Glutamatergic neuron (in vitro differentiated cells): ENCODE measurements around the gene B4GALT3. TPM values are rescaled to one million over a fixed set of nuclear protein-coding genes. Genes with fewer than 3 reads are reported as not detected.

ENCODE experiments used
- DNase-seq: peaks from one replicate; pipeline ENCODE4 v3.0.0; 2022
- H3K27ac Mint-ChIP-seq: one replicate; pipeline ENCODE4 v1.8.0; 2020; ENCODE audit warnings: mild to moderate bottlenecking, mixed read lengths, inconsistent platforms; ENCODE audit not compliant: unreplicated experiment
- H3K27me3 Mint-ChIP-seq: one replicate; pipeline ENCODE4 v1.8.0; 2020; ENCODE audit warnings: mild to moderate bottlenecking, moderate library complexity, mixed read lengths, inconsistent platforms; ENCODE audit not compliant: unreplicated experiment
- H3K36me3 Mint-ChIP-seq: one replicate; pipeline ENCODE4 v1.8.0; 2020; ENCODE audit warnings: mild to moderate bottlenecking, mixed read lengths, inconsistent platforms; ENCODE audit not compliant: unreplicated experiment
- H3K4me1 Mint-ChIP-seq: one replicate; pipeline ENCODE4 v1.8.0; 2020; ENCODE audit warnings: mild to moderate bottlenecking, low read depth, mixed read lengths, inconsistent platforms; ENCODE audit not compliant: unreplicated experiment
- H3K4me3 Mint-ChIP-seq: one replicate; pipeline ENCODE4 v1.8.0; 2020; ENCODE audit warnings: mild to moderate bottlenecking, mixed read lengths, inconsistent platforms; ENCODE audit not compliant: unreplicated experiment
- H3K9me3 Mint-ChIP-seq: one replicate; pipeline ENCODE4 v1.8.0; 2020; ENCODE audit warnings: mild to moderate bottlenecking, moderate library complexity, mixed read lengths, inconsistent platforms; ENCODE audit not compliant: unreplicated experiment
- CTCF ChIP-seq: fragments of 200-600 bp; sonication (generic); IDR thresholded peaks from one replicate; pipeline ENCODE4 v1.5.0; 2021; ENCODE audit not compliant: partially characterized antibody, unreplicated experiment
- total RNA-seq: library from RNA; stranded (reverse); fragmentation: NEBNext Ultra II Directional; extraction: Animal tissue kit (Norgen Biotek cat#: 25700); gene quantifications from one replicate; pipeline ENCODE4 v1.2.1, GENCODE V29; 2021; ENCODE audit not compliant: unreplicated experiment

The B4GALT3 gene
- total RNA-seq, 1 donor from 2014 or later = 35.7 TPM

GRCh38 chr1:161137881-161138280, 39.4 kb downstream of the B4GALT3 start:
- no peak for DNase-seq
- Mint-ChIP-seq H3K27me3 (no peaks in the 10 kb centered on the region), H3K27ac (no peak overlapping the region)

GRCh38 chr1:161133220-161133740, 44.0 kb downstream of the B4GALT3 start:
- no peak for TF ChIP-seq CTCF
- no peak overlapping the region for H3K4me3 Mint-ChIP-seq
- no peak for DNase-seq
- no peaks in the 10 kb centered on the region for H3K36me3 Mint-ChIP-seq
- no peak overlapping the region for H3K27ac Mint-ChIP-seq
- H3K4me1 Mint-ChIP-seq = peaks cover 15% of the 10 kb centered on the region
- H3K27me3 Mint-ChIP-seq = peaks cover 3% of the 10 kb centered on the region
- H3K9me3 Mint-ChIP-seq = no peaks in the 10 kb centered on the region

More at GRCh38 chr1:161137881-161138280, 39.4 kb downstream of the B4GALT3 start:
- TF ChIP-seq CTCF = no peak
- Mint-ChIP-seq H3K4me3 (no peak overlapping the region), H3K36me3 (no peaks in the 10 kb centered on the region), H3K4me1 (no peaks in the 10 kb centered on the region), H3K9me3 (peaks cover 2% of the 10 kb centered on the region)

DNA sequence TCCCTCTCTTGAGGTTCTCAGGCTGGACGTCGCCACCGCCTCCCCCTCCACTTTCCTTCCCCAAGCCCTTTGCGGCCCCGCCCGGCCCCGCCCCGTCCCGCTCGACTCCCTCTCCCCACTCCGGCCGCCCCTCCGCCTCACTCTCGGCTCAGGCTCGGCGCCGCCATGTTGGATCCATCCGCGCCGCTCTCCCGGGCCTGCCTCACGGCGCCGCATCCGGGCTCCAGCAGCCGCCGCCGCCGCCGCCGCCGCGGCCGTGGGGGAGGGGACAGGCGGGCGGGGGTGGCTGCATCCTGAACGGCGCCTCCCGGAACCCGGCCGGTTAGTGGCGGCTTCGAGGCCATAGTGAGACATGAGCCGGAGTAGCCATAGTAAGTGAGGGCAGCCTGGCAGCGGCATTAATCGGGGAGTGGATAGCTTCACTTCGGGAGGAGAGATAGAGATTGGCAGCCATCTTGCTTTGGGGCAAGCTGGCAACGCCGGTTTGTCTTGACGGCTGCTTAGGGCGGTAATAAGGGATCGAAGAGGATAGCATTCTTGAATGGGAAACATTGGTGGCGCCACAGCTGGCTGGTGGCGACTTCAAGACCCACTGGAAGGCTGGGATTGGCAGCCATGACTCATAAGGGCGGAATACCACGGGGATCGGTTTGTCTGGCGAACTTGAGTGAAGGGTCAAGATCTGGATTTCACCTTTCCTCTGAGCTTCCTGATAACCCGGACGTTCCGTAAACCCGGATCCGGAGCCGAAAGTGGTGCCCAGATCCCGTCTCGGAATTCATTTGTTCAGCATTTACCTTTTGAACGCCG, 44.7 kb downstream of the B4GALT3 start, which contains the start of gene DEDD:
DEDD (minus strand) TSS at position 258 of the 810 bp plus-strand sequence. CDS start 8,205 bp downstream, outside the sequence.
- H3K9me3 Mint-ChIP-seq = no peaks in the 10 kb centered on the region
- peak within 1 kb of the TSS; percentile 74 for H3K27ac Mint-ChIP-seq
- peaks cover 3% of the 10 kb centered on the region for H3K27me3 Mint-ChIP-seq
- peaks cover 20% of the 10 kb centered on the region for H3K4me1 Mint-ChIP-seq
- no peaks in the 10 kb centered on the region for H3K36me3 Mint-ChIP-seq
- no peak for TF ChIP-seq CTCF
- no peak within 1 kb of the TSS for H3K4me3 Mint-ChIP-seq
- DNase-seq = peak; percentile 89

- no peaks in the 10 kb centered on the region for H3K9me3 Mint-ChIP-seq
- peak overlapping the region; percentile 74 for H3K27ac Mint-ChIP-seq
- H3K27me3 Mint-ChIP-seq = peaks cover 3% of the 10 kb centered on the region
- no peaks in the 10 kb centered on the region for H3K36me3 Mint-ChIP-seq
- peaks cover 22% of the 10 kb centered on the region for H3K4me1 Mint-ChIP-seq
- no peak for DNase-seq
- H3K4me3 Mint-ChIP-seq = no peak overlapping the region
- TF ChIP-seq CTCF = no peak
These were observed 45.5 kb downstream of the B4GALT3 start for GRCh38 chr1:161131523-161132409.
